ENCODE data around the gene GEMIN7.

The GEMIN7 gene

DNA sequence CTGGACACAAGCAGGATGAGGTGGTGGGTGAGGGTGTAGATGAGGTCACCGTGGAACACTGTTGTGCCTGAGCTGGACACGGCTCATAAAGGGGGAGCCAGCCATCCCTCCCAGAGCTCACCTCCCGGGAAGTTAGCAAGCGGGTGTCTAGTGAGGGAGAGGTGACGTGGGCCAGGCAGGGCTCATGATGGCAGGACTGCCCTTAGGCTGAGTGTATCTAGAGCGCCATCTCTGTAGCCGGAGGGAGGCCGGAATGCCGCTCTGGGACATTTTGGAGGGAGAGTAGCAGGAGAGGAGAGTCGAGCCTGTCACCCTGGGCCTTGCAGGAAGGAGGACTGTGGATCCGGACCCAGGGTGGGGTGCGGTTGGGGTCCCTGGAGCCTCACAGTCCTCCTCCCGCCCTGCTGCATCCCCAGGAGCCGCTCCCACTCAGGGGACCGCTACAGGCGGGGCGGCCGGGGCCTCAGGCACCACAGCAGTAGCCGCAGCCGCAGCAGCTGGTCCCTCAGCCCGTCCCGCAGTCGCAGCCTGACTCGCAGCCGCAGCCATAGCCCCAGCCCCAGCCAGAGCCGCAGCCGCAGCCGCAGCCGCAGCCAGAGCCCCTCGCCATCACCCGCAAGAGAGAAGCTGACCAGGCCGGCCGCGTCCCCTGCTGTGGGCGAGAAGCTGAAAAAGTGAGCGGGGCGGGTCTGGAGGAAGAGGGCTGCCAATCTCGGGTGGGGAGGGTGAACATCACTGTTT, 12.0 kb upstream of the GEMIN7 start:
- Histone ChIP-seq H2BK120ac (ENCODE audit: insufficient read depth, low read length, poor library complexity) (no peak overlapping the region), H3K9ac (ENCODE audit: low read length) (no peak overlapping the region), H2AFZ (ENCODE audit: insufficient read depth, low read length, poor library complexity) (no peak overlapping the region), H3K79me2 (ENCODE audit: control insufficient read depth, insufficient read depth, low read length, poor library complexity) (no peaks in the 10 kb centered on the region), H4K12ac (ENCODE audit: low read depth, low read length) (no peak overlapping the region), H3K79me1 (ENCODE audit: low read length) (no peaks in the 10 kb centered on the region), H3K27ac (ENCODE audit: low read depth, low read length) (no peak overlapping the region), H3K27me3 (ENCODE audit: insufficient read depth, low read length) (no peaks in the 10 kb centered on the region), H3K18ac (ENCODE audit: low read length) (no peak overlapping the region), H2BK5ac (ENCODE audit: low read depth, low read length, poor library complexity) (no peak overlapping the region), H3K23ac (ENCODE audit: low read length) (no peak overlapping the region), H3K14ac (ENCODE audit: low read length) (no peak overlapping the region), H3K4ac (ENCODE audit: low read depth, low read length) (no peak overlapping the region), H2AK5ac (ENCODE audit: low read length) (no peak overlapping the region), H3K4me3 (ENCODE audit: low read depth, low read length) (no peak overlapping the region), H3K9me3 (ENCODE audit: insufficient read depth, low read depth, low read length) (no peaks in the 10 kb centered on the region), H3K36me3 (ENCODE audit: control insufficient read depth in 1 of 2, insufficient read depth in 2 of 2, low read length in 2 of 2) (peaks cover 79 to 81% of the 10 kb centered on the region in 2 experiments), H2BK12ac (ENCODE audit: low read length) (no peak overlapping the region), H3K4me1 (ENCODE audit: control insufficient read depth in 1 of 2, insufficient read depth in 2 of 2, low read length in 2 of 2) (no peaks in the 10 kb centered on the region), H4K8ac (ENCODE audit: low read depth, low read length) (no peak overlapping the region), H3K4me2 (ENCODE audit: low read length) (no peak overlapping the region), H4K91ac (ENCODE audit: low read depth, low read length) (no peak overlapping the region)
- no CpG with 5 or more reads among the region's 38 CpGs for WGBS (ENCODE audit: extremely low coverage, insufficient coverage, insufficient read length)
- DNase-seq = peak; percentile 88 to 96

DNA sequence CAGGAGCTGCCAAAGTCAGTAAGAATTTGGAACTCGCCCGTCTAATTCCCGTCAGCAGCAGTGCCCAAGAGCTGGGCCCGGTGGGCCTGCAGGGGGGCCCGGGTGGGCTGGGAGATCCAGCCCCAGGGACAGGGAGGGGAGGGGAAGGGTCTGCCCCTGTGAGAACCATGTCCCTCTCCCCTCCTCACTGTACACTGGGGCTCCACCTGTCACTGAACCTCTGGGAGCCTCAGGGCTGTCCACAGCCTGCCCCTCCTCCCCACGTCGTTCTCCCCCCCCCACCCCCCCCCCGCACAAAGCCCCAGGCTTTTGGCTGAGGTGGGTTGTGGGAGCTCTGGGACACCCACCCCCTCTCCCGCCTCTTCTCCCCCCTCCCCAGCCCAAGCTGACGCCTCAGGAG, 11.0 kb upstream of the GEMIN7 start:
- H2AFZ ChIP-seq (ENCODE audit: insufficient read depth, low read length, poor library complexity) = no peak overlapping the region
- peaks cover 76 to 79% of the 10 kb centered on the region in 2 experiments for H3K36me3 ChIP-seq (ENCODE audit: control insufficient read depth in 1 of 2, insufficient read depth in 2 of 2, low read length in 2 of 2)
- H3K4me2 ChIP-seq (ENCODE audit: low read length) = no peak overlapping the region
- H3K14ac ChIP-seq (ENCODE audit: low read length) = no peak overlapping the region
- no peaks in the 10 kb centered on the region for H3K9me3 ChIP-seq (ENCODE audit: insufficient read depth, low read depth, low read length)
- WGBS (ENCODE audit: extremely low coverage, insufficient coverage, insufficient read length) = no CpG with 5 or more reads among the region's 10 CpGs
- no peak overlapping the region for H3K4ac ChIP-seq (ENCODE audit: low read depth, low read length)
- no peak overlapping the region for H2AK5ac ChIP-seq (ENCODE audit: low read length)
- no peak overlapping the region for H4K12ac ChIP-seq (ENCODE audit: low read depth, low read length)
- H3K4me3 ChIP-seq (ENCODE audit: low read depth, low read length) = no peak overlapping the region
- H3K9ac ChIP-seq (ENCODE audit: low read length) = no peak overlapping the region
- no peak for DNase-seq
- no peak overlapping the region for H3K18ac ChIP-seq (ENCODE audit: low read length)
- H2BK120ac ChIP-seq (ENCODE audit: insufficient read depth, low read length, poor library complexity) = no peak overlapping the region
- no peak overlapping the region for H3K23ac ChIP-seq (ENCODE audit: low read length)
- H3K79me1 ChIP-seq (ENCODE audit: low read length) = no peaks in the 10 kb centered on the region
- H4K91ac ChIP-seq (ENCODE audit: low read depth, low read length) = no peak overlapping the region
- no peak overlapping the region for H3K27ac ChIP-seq (ENCODE audit: low read depth, low read length)
- H3K79me2 ChIP-seq (ENCODE audit: control insufficient read depth, insufficient read depth, low read length, poor library complexity) = no peaks in the 10 kb centered on the region
- H4K8ac ChIP-seq (ENCODE audit: low read depth, low read length) = no peak overlapping the region
- H3K4me1 ChIP-seq (ENCODE audit: control insufficient read depth in 1 of 2, insufficient read depth in 2 of 2, low read length in 2 of 2) = no peaks in the 10 kb centered on the region
- no peak overlapping the region for H2BK12ac ChIP-seq (ENCODE audit: low read length)
- no peaks in the 10 kb centered on the region for H3K27me3 ChIP-seq (ENCODE audit: insufficient read depth, low read length)
- H2BK5ac ChIP-seq (ENCODE audit: low read depth, low read length, poor library complexity) = no peak overlapping the region

DNA sequence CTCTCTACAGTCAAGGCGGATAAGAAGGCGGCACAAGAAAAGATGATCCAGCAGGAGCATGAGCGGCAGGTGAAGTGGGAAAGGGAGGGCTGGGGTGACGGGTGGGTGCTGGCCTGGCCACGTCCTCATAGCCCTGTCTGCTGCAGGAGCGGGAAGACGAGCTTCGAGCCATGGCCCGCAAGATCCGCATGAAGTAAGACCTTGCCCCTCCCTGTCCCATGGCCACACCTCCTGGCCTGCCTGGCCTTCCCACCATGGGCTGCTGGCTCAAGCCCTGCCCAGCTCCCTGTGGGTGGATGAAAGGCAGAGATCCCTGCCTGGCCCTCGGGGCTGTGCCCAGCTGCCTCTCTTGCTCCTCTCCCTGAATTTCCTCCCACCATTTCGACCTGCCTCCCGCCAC, 10.0 kb upstream of the GEMIN7 start:
- Histone ChIP-seq H2AFZ (ENCODE audit: insufficient read depth, low read length, poor library complexity) (no peak overlapping the region), H3K79me1 (ENCODE audit: low read length) (no peaks in the 10 kb centered on the region), H3K36me3 (ENCODE audit: control insufficient read depth in 1 of 2, insufficient read depth in 2 of 2, low read length in 2 of 2) (peaks cover 69 to 71% of the 10 kb centered on the region in 2 experiments), H3K27me3 (ENCODE audit: insufficient read depth, low read length) (no peaks in the 10 kb centered on the region), H3K9me3 (ENCODE audit: insufficient read depth, low read depth, low read length) (no peaks in the 10 kb centered on the region), H3K4ac (ENCODE audit: low read depth, low read length) (no peak overlapping the region), H3K4me3 (ENCODE audit: low read depth, low read length) (no peak overlapping the region), H3K14ac (ENCODE audit: low read length) (no peak overlapping the region), H2BK120ac (ENCODE audit: insufficient read depth, low read length, poor library complexity) (no peak overlapping the region), H3K9ac (ENCODE audit: low read length) (no peak overlapping the region), H3K79me2 (ENCODE audit: control insufficient read depth, insufficient read depth, low read length, poor library complexity) (no peaks in the 10 kb centered on the region), H2BK5ac (ENCODE audit: low read depth, low read length, poor library complexity) (no peak overlapping the region), H3K4me2 (ENCODE audit: low read length) (no peak overlapping the region), H4K12ac (ENCODE audit: low read depth, low read length) (no peak overlapping the region), H2BK12ac (ENCODE audit: low read length) (no peak overlapping the region), H4K91ac (ENCODE audit: low read depth, low read length) (no peak overlapping the region), H2AK5ac (ENCODE audit: low read length) (no peak overlapping the region), H3K27ac (ENCODE audit: low read depth, low read length) (no peak overlapping the region), H4K8ac (ENCODE audit: low read depth, low read length) (no peak overlapping the region), H3K23ac (ENCODE audit: low read length) (no peak overlapping the region), H3K18ac (ENCODE audit: low read length) (no peak overlapping the region), H3K4me1 (ENCODE audit: control insufficient read depth in 1 of 2, insufficient read depth in 2 of 2, low read length in 2 of 2) (no peaks in the 10 kb centered on the region)
- no peak for DNase-seq
- WGBS (ENCODE audit: extremely low coverage, insufficient coverage, insufficient read length) = no CpG with 5 or more reads among the region's 13 CpGs

DNA sequence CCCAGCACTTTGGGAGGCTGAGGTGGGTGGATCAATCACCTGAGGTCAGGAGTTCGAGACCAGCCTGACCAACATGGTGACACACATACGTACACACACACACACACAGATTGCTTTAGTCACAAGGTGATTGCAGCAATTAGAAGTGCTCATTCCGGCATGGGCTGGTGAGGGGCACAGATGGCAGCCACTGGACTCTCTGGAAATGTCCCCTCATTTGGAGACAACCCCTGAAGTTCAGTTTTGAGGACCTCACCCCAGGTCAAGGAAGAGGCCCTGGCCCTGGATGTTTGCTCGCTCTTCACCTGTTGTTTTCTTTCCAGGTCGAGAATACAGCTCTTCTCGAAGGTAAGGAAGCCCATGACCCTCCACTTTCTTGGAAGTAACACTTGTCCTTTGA, 8.8 kb upstream of the GEMIN7 start:
- no CpG with 5 or more reads among the region's 6 CpGs for WGBS (ENCODE audit: extremely low coverage, insufficient coverage, insufficient read length)
- no peaks in the 10 kb centered on the region for H3K9me3 ChIP-seq (ENCODE audit: insufficient read depth, low read depth, low read length)

More for the DNA sequence above, 8.8 kb upstream of the GEMIN7 start:
- peaks cover 0 to 3% of the 10 kb centered on the region in 2 experiments for H3K4me1 ChIP-seq (ENCODE audit: control insufficient read depth in 1 of 2, insufficient read depth in 2 of 2, low read length in 2 of 2)
- H3K36me3 ChIP-seq (ENCODE audit: control insufficient read depth in 1 of 2, insufficient read depth in 2 of 2, low read length in 2 of 2) = peaks cover 59 to 62% of the 10 kb centered on the region in 2 experiments
- DNase-seq = no peak
- no peak overlapping the region for H2AFZ ChIP-seq (ENCODE audit: insufficient read depth, low read length, poor library complexity)
- no peaks in the 10 kb centered on the region for H3K79me1 ChIP-seq (ENCODE audit: low read length)
- no peak overlapping the region for H4K91ac ChIP-seq (ENCODE audit: low read depth, low read length)
- no peak overlapping the region for H3K9ac ChIP-seq (ENCODE audit: low read length)
- no peak overlapping the region for H2BK5ac ChIP-seq (ENCODE audit: low read depth, low read length, poor library complexity)
- H3K4me2 ChIP-seq (ENCODE audit: low read length) = no peak overlapping the region
- H2BK12ac ChIP-seq (ENCODE audit: low read length) = no peak overlapping the region
- H3K4me3 ChIP-seq (ENCODE audit: low read depth, low read length) = no peak overlapping the region
- H3K27ac ChIP-seq (ENCODE audit: low read depth, low read length) = no peak overlapping the region
- no peak overlapping the region for H3K23ac ChIP-seq (ENCODE audit: low read length)
- H2BK120ac ChIP-seq (ENCODE audit: insufficient read depth, low read length, poor library complexity) = no peak overlapping the region
- no peak overlapping the region for H3K14ac ChIP-seq (ENCODE audit: low read length)
- no peaks in the 10 kb centered on the region for H3K79me2 ChIP-seq (ENCODE audit: control insufficient read depth, insufficient read depth, low read length, poor library complexity)
- H2AK5ac ChIP-seq (ENCODE audit: low read length) = no peak overlapping the region
- no peak overlapping the region for H4K12ac ChIP-seq (ENCODE audit: low read depth, low read length)
- H3K27me3 ChIP-seq (ENCODE audit: insufficient read depth, low read length) = no peaks in the 10 kb centered on the region
- no peak overlapping the region for H4K8ac ChIP-seq (ENCODE audit: low read depth, low read length)
- H3K4ac ChIP-seq (ENCODE audit: low read depth, low read length) = no peak overlapping the region
- H3K18ac ChIP-seq (ENCODE audit: low read length) = no peak overlapping the region
